OCI-LY1 (cell line): ENCODE data around the gene ZNF469.

Experiments used
- H2AFZ ChIP-seq: fragments of 200-600 bp; sonication (generic), shearing (Covaris generic); 2 replicates; pipeline ENCODE4 v1.6.0; 2014; ENCODE audit warnings: antibody characterized with exemption, mild to moderate bottlenecking, low read length
- H3F3A ChIP-seq: fragments of 200-600 bp; sonication (generic), shearing (Covaris generic); 2 replicates; pipeline ENCODE4 v1.6.0; 2014; ENCODE audit warnings: mild to moderate bottlenecking, antibody characterized with exemption, low read length, moderate library complexity; ENCODE audit not compliant: insufficient read depth
- H3K27ac ChIP-seq: fragments of 200-600 bp; sonication (generic); 2 replicates; pipeline ENCODE4 v1.5.1; 2014; ENCODE audit warnings: low read length, mixed run types, mild to moderate bottlenecking, low read depth; ENCODE audit not compliant: poor library complexity, severe bottlenecking
- H3K27me3 ChIP-seq: fragments of 200-600 bp; sonication (generic); 2 replicates; pipeline ENCODE4 v1.6.0; 2014; ENCODE audit warnings: antibody characterized with exemption, mild to moderate bottlenecking, low read length, moderate library complexity; ENCODE audit not compliant: insufficient read depth
- H3K36me3 ChIP-seq: fragments of 200-600 bp; sonication (generic); 2 replicates; pipeline ENCODE4 v1.6.1; 2014; ENCODE audit warnings: mild to moderate bottlenecking, antibody characterized with exemption, low read length, moderate library complexity, mixed read lengths; ENCODE audit not compliant: insufficient read depth
- H3K4me1 ChIP-seq: fragments of 200-600 bp; sonication (generic); 2 replicates; pipeline ENCODE4 v1.5.1; 2014; ENCODE audit warnings: mild to moderate bottlenecking, low read length, moderate library complexity; ENCODE audit not compliant: insufficient read depth, severe bottlenecking
- H3K4me2 ChIP-seq: fragments of 200-600 bp; sonication (generic), shearing (Covaris generic); 2 replicates; pipeline ENCODE4 v1.6.1; 2014; ENCODE audit warnings: low read length
- H3K4me3 ChIP-seq: fragments of 200-600 bp; sonication (generic); 2 replicates; pipeline ENCODE4 v1.5.1; 2014; ENCODE audit warnings: low read length, low read depth, mild to moderate bottlenecking, mixed read lengths; ENCODE audit not compliant: poor library complexity, severe bottlenecking
- H3K79me2 ChIP-seq: fragments of 200-600 bp; shearing (Covaris generic); 2 replicates; pipeline ENCODE4 v1.6.1; 2016; ENCODE audit warnings: mixed run types, low read length, mixed read lengths; ENCODE audit not compliant: insufficient read depth
- H3K9ac ChIP-seq: fragments of 200-600 bp; sonication (generic), shearing (Covaris generic); 2 replicates; pipeline ENCODE4 v1.6.1; 2014; ENCODE audit warnings: mild to moderate bottlenecking, low read length, mixed read lengths
- H3K9me2 ChIP-seq: fragments of 200-600 bp; sonication (generic), shearing (Covaris generic); 2 replicates; pipeline ENCODE4 v1.6.1; 2014; ENCODE audit warnings: low read depth, mild to moderate bottlenecking, low read length, mixed read lengths
- H3K9me3 ChIP-seq: fragments of 200-600 bp; shearing (Covaris generic); 2 replicates; pipeline ENCODE4 v1.6.1; 2014; ENCODE audit warnings: low read length, mixed read lengths
- H4K20me1 ChIP-seq: fragments of 200-600 bp; sonication (generic), shearing (Covaris generic); 2 replicates; pipeline ENCODE4 v1.6.0; 2016; ENCODE audit warnings: mild to moderate bottlenecking, low read length; ENCODE audit not compliant: insufficient read depth
- CTCF ChIP-seq: fragments of 200-600 bp; sonication (generic), shearing (Covaris generic); IDR thresholded peaks from 2 replicates; pipeline ENCODE4 v1.5.1; 2017; ENCODE audit warnings: mild to moderate bottlenecking, antibody characterized with exemption, low read length, moderate library complexity, mixed read lengths
- EZH2 ChIP-seq: fragments of 200-600 bp; sonication (generic), shearing (Covaris generic); IDR thresholded peaks from 2 replicates; pipeline ENCODE4 v1.8.0; 2017; ENCODE audit warnings: borderline replicate concordance, mixed run types, mild to moderate bottlenecking, antibody characterized with exemption, low read length, moderate library complexity, mixed read lengths

The ZNF469 gene

GRCh38 chr16:88400186-88400585, 17.4 kb downstream of the ZNF469 start:
- Histone ChIP-seq H2AFZ (no peak overlapping the region), H3K4me2 (no peak overlapping the region), H3K9ac (no peak overlapping the region), H3K4me3 (no peak overlapping the region), H3K36me3 (no peaks in the 10 kb centered on the region), H3K27ac (no peak overlapping the region), H3K27me3 (peaks cover 3% of the 10 kb centered on the region; the same call in 1 of the 2 replicates), H3K9me3 (no peaks in the 10 kb centered on the region), H3K9me2 (no peaks in the 10 kb centered on the region), H4K20me1 (no peaks in the 10 kb centered on the region), H3F3A (no peaks in the 10 kb centered on the region), H3K79me2 (no peaks in the 10 kb centered on the region), H3K4me1 (no peaks in the 10 kb centered on the region)
- TF ChIP-seq EZH2 (no peak), CTCF (no peak)

GRCh38 chr16:88401604-88402246, 19.0 kb downstream of the ZNF469 start:
- Histone ChIP-seq H3K9me2 (no peaks in the 10 kb centered on the region), H3K9ac (no peak overlapping the region), H3K79me2 (no peaks in the 10 kb centered on the region), H3K4me2 (no peak overlapping the region), H2AFZ (no peak overlapping the region), H3K4me1 (no peaks in the 10 kb centered on the region), H3K27me3 (peaks cover 3% of the 10 kb centered on the region; the same call in 1 of the 2 replicates), H3F3A (no peaks in the 10 kb centered on the region), H3K4me3 (no peak overlapping the region), H3K27ac (no peak overlapping the region), H3K36me3 (no peaks in the 10 kb centered on the region), H3K9me3 (no peaks in the 10 kb centered on the region), H4K20me1 (no peaks in the 10 kb centered on the region)
- no peak for TF ChIP-seq CTCF
- no peak for TF ChIP-seq EZH2

GRCh38 chr16:88402551-88403240, 19.9 kb downstream of the ZNF469 start:
- H3K4me1 ChIP-seq = no peaks in the 10 kb centered on the region
- no peaks in the 10 kb centered on the region for H3K27me3 ChIP-seq
- no peaks in the 10 kb centered on the region for H3K79me2 ChIP-seq
- no peak overlapping the region for H3K4me2 ChIP-seq
- no peaks in the 10 kb centered on the region for H3K9me2 ChIP-seq
- H2AFZ ChIP-seq = no peak overlapping the region
- H4K20me1 ChIP-seq = no peaks in the 10 kb centered on the region
- H3K9ac ChIP-seq = no peak overlapping the region
- no peak for TF ChIP-seq EZH2
- no peak for TF ChIP-seq CTCF
- no peak overlapping the region for H3K27ac ChIP-seq
- no peaks in the 10 kb centered on the region for H3K36me3 ChIP-seq
- H3K4me3 ChIP-seq = no peak overlapping the region
- H3F3A ChIP-seq = no peaks in the 10 kb centered on the region
- H3K9me3 ChIP-seq = no peaks in the 10 kb centered on the region
